GM23338 (cell line): ENCODE data around the gene SLC35A4. TPM values are rescaled to one million over a fixed set of nuclear protein-coding genes. Genes with fewer than 3 reads are reported as not detected.
"Not testable (repeated sequence)": the region's sequence is repeated elsewhere in the genome, so short reads cannot be mapped to it uniquely, and the experiment has no call there.

Experiments
- ATAC-seq: fragments of 200-7000 bp; cut with Tn5 transposase; 3 replicates; pipeline ENCODE4 v1.9.1; 2020
- DNase-seq: peaks from one replicate; pipeline ENCODE4 v3.0.0-alpha.2; 2015; ENCODE audit warnings: low spot score
- H2AFZ ChIP-seq: fragments of 200-600 bp; sonication (generic); 2 replicates; pipeline ENCODE4 v1.8.0; 2016; ENCODE audit warnings: antibody characterized with exemption, mild to moderate bottlenecking, moderate library complexity
- H3F3A ChIP-seq: fragments of 200-600 bp; sonication (generic); replicated peaks from 2 replicates; pipeline ENCODE4 v1.8.0; 2017; ENCODE audit warnings: antibody characterized with exemption, mixed run types, low read depth
- H3K27ac ChIP-seq: fragments of 200-600 bp; sonication (generic); 2 replicates; pipeline ENCODE4 v1.6.1; 2016; ENCODE audit warnings: low read depth
- H3K27me3 ChIP-seq: fragments of 200-600 bp; sonication (generic); 2 replicates; pipeline ENCODE4 v1.8.0; 2016; ENCODE audit warnings: mild to moderate bottlenecking, mixed run types, moderate library complexity; ENCODE audit not compliant: insufficient read depth
- H3K36me3 ChIP-seq: fragments of 200-600 bp; sonication (generic); 2 replicates; pipeline ENCODE4 v1.8.0; 2016; ENCODE audit warnings: mild to moderate bottlenecking; ENCODE audit not compliant: insufficient read depth
- H3K4me1 ChIP-seq: fragments of 200-600 bp; sonication (generic); 2 replicates; pipeline ENCODE4 v1.8.0; 2016; ENCODE audit warnings: mild to moderate bottlenecking, moderate library complexity; ENCODE audit not compliant: insufficient read depth
- H3K4me2 ChIP-seq: fragments of 200-600 bp; sonication (generic); 2 replicates; pipeline ENCODE4 v1.7.1; 2017; ENCODE audit warnings: mixed run types
- H3K4me3 ChIP-seq: fragments of 200-600 bp; sonication (generic); 2 replicates; pipeline ENCODE4 v1.6.1; 2016; ENCODE audit warnings: mixed run types
- H3K79me2 ChIP-seq: fragments of 200-600 bp; sonication (generic); replicated peaks from 2 replicates; pipeline ENCODE4 v1.8.0; 2017; ENCODE audit warnings: mild to moderate bottlenecking; ENCODE audit not compliant: insufficient read depth
- H3K9me2 ChIP-seq: fragments of 200-600 bp; sonication (generic); 2 replicates; pipeline ENCODE4 v1.8.0; 2017; ENCODE audit not compliant: insufficient read depth
- H4K20me1 ChIP-seq: fragments of 200-600 bp; sonication (generic); replicated peaks from 2 replicates; pipeline ENCODE4 v1.8.0; 2017; ENCODE audit warnings: mild to moderate bottlenecking; ENCODE audit not compliant: insufficient read depth
- H3K27ac Mint-ChIP-seq: 2 replicates; pipeline ENCODE4 v1.8.0; 2020; ENCODE audit warnings: inconsistent platforms, mild to moderate bottlenecking, moderate library complexity, mixed read lengths
- H3K27me3 Mint-ChIP-seq: 3 replicates; pipeline ENCODE4 v1.8.0; 2022; ENCODE audit warnings: low read depth, mild to moderate bottlenecking, moderate library complexity, mixed read lengths, inconsistent platforms; ENCODE audit not compliant: insufficient read depth, poor library complexity
- H3K36me3 Mint-ChIP-seq: 3 replicates; pipeline ENCODE4 v1.8.0; 2021; ENCODE audit warnings: low read depth, mild to moderate bottlenecking, inconsistent platforms, moderate library complexity, mixed read lengths
- H3K4me1 Mint-ChIP-seq: 3 replicates; pipeline ENCODE4 v1.8.0; 2020; ENCODE audit warnings: mild to moderate bottlenecking, inconsistent platforms, mixed read lengths
- H3K4me3 Mint-ChIP-seq: 3 replicates; pipeline ENCODE4 v1.8.0; 2021; ENCODE audit warnings: moderate library complexity, mild to moderate bottlenecking, inconsistent platforms, mixed read lengths
- H3K9me3 Mint-ChIP-seq: 3 replicates; pipeline ENCODE4 v1.8.0; 2020; ENCODE audit warnings: moderate library complexity, mild to moderate bottlenecking, inconsistent platforms, mixed read lengths
- CREB1 ChIP-seq: fragments of 250-450 bp; sonication (Bioruptor Pico); IDR thresholded peaks from 2 replicates; pipeline ENCODE4 v1.5.0; 2020; ENCODE audit warnings: low read depth, mild to moderate bottlenecking, moderate library complexity
- JUNB ChIP-seq: IDR thresholded peaks from one replicate; pipeline ENCODE4 v1.6.1; 2016; ENCODE audit warnings: antibody characterized with exemption; ENCODE audit not compliant: unreplicated experiment
- POLR2AphosphoS5 ChIP-seq: IDR thresholded peaks from 2 replicates; pipeline ENCODE4 v1.6.1; 2016; ENCODE audit warnings: antibody characterized with exemption, low read depth
- STAT1 ChIP-seq: IDR thresholded peaks from one replicate; pipeline ENCODE4 v1.6.1; 2016; ENCODE audit warnings: antibody characterized with exemption; ENCODE audit not compliant: unreplicated experiment
- ZNF114 ChIP-seq: fragments of 250-450 bp; sonication (Bioruptor Pico); IDR thresholded peaks from 2 replicates; pipeline ENCODE4 v1.5.0; 2020; ENCODE audit warnings: mild to moderate bottlenecking, moderate library complexity
- ZNF331 ChIP-seq: fragments of 250-450 bp; sonication (Bioruptor Pico); IDR thresholded peaks from 2 replicates; pipeline ENCODE4 v1.5.0; 2020; ENCODE audit warnings: low read depth, mild to moderate bottlenecking, moderate library complexity
- polyA plus RNA-seq: library from polyadenylated mRNA; unstranded; fragments of >200 nt; fragmentation: Nextera tagmentation; extraction: Ambion mirVana; gene quantifications from 2 replicates; pipeline ENCODE4 v1.2.1, GENCODE V29; 2016
- total RNA-seq: library from RNA; depleted of rRNA; stranded (reverse); fragments of >200 nt; shearing (Covaris generic); gene quantifications from 2 replicates; pipeline ENCODE4 v1.2.3, GENCODE V29; 2014
- TF ChIP-seq, protein P1 (sequence below): IDR thresholded peaks from one replicate; pipeline ENCODE4 v1.6.1; 2018; ENCODE audit warnings: antibody characterized with exemption; ENCODE audit not compliant: unreplicated experiment
- TF ChIP-seq, protein P2 (sequence below): fragments of 250-450 bp; sonication (Bioruptor Pico); IDR thresholded peaks from 2 replicates; pipeline ENCODE4 v1.5.0; 2020; ENCODE audit warnings: mild to moderate bottlenecking, moderate library complexity

The SLC35A4 gene
- total and polyA plus RNA-seq, 2 experiments from 2014 or later: 17.7 to 39.1 TPM

DNA sequence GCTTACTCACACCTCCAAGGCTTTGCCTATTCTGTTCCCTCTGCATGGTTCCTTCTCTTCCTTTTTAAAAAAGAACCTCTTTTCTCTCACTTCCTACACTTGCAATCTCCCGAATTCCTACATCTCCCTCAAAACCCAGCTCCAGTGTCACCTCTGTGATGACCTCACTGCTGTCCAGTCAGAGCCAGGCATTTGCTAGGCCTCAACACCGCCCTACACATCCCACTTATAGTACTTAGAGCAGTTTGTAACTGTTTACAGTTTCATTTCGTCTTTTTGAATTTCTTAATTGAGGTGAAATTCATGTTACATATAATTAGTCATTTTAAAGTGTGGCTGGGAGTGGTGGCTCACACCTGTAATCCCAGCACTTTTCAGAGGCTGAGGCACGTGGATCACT is 37.5 kb downstream of the SLC35A4 start:
- no peak for ATAC-seq
- TF ChIP-seq, protein P1, sequence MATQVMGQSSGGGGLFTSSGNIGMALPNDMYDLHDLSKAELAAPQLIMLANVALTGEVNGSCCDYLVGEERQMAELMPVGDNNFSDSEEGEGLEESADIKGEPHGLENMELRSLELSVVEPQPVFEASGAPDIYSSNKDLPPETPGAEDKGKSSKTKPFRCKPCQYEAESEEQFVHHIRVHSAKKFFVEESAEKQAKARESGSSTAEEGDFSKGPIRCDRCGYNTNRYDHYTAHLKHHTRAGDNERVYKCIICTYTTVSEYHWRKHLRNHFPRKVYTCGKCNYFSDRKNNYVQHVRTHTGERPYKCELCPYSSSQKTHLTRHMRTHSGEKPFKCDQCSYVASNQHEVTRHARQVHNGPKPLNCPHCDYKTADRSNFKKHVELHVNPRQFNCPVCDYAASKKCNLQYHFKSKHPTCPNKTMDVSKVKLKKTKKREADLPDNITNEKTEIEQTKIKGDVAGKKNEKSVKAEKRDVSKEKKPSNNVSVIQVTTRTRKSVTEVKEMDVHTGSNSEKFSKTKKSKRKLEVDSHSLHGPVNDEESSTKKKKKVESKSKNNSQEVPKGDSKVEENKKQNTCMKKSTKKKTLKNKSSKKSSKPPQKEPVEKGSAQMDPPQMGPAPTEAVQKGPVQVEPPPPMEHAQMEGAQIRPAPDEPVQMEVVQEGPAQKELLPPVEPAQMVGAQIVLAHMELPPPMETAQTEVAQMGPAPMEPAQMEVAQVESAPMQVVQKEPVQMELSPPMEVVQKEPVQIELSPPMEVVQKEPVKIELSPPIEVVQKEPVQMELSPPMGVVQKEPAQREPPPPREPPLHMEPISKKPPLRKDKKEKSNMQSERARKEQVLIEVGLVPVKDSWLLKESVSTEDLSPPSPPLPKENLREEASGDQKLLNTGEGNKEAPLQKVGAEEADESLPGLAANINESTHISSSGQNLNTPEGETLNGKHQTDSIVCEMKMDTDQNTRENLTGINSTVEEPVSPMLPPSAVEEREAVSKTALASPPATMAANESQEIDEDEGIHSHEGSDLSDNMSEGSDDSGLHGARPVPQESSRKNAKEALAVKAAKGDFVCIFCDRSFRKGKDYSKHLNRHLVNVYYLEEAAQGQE: no peak
- no peak for TF ChIP-seq STAT1
- TF ChIP-seq, protein P2, sequence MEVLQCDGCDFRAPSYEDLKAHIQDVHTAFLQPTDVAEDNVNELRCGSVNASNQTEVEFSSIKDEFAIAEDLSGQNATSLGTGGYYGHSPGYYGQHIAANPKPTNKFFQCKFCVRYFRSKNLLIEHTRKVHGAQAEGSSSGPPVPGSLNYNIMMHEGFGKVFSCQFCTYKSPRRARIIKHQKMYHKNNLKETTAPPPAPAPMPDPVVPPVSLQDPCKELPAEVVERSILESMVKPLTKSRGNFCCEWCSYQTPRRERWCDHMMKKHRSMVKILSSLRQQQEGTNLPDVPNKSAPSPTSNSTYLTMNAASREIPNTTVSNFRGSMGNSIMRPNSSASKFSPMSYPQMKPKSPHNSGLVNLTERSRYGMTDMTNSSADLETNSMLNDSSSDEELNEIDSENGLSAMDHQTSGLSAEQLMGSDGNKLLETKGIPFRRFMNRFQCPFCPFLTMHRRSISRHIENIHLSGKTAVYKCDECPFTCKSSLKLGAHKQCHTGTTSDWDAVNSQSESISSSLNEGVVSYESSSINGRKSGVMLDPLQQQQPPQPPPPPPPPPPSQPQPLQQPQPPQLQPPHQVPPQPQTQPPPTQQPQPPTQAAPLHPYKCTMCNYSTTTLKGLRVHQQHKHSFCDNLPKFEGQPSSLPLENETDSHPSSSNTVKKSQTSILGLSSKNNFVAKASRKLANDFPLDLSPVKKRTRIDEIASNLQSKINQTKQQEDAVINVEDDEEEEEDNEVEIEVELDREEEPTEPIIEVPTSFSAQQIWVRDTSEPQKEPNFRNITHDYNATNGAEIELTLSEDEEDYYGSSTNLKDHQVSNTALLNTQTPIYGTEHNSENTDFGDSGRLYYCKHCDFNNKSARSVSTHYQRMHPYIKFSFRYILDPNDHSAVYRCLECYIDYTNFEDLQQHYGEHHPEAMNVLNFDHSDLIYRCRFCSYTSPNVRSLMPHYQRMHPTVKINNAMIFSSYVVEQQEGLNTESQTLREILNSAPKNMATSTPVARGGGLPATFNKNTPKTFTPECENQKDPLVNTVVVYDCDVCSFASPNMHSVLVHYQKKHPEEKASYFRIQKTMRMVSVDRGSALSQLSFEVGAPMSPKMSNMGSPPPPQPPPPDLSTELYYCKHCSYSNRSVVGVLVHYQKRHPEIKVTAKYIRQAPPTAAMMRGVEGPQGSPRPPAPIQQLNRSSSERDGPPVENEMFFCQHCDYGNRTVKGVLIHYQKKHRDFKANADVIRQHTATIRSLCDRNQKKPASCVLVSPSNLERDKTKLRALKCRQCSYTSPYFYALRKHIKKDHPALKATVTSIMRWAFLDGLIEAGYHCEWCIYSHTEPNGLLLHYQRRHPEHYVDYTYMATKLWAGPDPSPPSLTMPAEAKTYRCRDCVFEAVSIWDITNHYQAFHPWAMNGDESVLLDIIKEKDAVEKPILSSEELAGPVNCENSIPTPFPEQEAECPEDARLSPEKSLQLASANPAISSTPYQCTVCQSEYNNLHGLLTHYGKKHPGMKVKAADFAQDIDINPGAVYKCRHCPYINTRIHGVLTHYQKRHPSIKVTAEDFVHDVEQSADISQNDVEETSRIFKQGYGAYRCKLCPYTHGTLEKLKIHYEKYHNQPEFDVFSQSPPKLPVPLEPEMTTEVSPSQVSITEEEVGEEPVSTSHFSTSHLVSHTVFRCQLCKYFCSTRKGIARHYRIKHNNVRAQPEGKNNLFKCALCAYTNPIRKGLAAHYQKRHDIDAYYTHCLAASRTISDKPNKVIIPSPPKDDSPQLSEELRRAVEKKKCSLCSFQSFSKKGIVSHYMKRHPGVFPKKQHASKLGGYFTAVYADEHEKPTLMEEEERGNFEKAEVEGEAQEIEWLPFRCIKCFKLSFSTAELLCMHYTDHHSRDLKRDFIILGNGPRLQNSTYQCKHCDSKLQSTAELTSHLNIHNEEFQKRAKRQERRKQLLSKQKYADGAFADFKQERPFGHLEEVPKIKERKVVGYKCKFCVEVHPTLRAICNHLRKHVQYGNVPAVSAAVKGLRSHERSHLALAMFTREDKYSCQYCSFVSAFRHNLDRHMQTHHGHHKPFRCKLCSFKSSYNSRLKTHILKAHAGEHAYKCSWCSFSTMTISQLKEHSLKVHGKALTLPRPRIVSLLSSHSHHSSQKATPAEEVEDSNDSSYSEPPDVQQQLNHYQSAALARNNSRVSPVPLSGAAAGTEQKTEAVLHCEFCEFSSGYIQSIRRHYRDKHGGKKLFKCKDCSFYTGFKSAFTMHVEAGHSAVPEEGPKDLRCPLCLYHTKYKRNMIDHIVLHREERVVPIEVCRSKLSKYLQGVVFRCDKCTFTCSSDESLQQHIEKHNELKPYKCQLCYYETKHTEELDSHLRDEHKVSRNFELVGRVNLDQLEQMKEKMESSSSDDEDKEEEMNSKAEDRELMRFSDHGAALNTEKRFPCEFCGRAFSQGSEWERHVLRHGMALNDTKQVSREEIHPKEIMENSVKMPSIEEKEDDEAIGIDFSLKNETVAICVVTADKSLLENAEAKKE: no peak
- TF ChIP-seq ZNF114 (CRISPR knock-in tag): no peak
- no peak for TF ChIP-seq JUNB
- no peak for TF ChIP-seq POLR2AphosphoS5
- TF ChIP-seq ZNF331 (CRISPR knock-in tag): no peak
- no peak for TF ChIP-seq CREB1 (CRISPR knock-in tag)
- peaks cover 7% of the 10 kb centered on the region for H3K27me3 Mint-ChIP-seq

DNA sequence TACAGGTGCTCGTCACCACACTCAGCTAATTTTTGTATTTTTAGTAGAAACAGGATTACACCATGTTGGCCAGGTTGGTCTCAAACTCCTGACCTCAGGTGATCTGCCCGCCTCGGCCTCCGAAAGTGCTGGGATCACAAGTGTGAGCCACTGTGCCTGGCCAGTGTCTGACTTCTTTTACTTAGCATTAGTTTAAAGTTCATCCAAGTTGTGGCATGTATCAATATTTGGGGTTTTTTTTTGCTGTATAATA is 38.7 kb downstream of the SLC35A4 start:
- not testable (repeated sequence) for H3K27me3 ChIP-seq, H3K4me1 Mint-ChIP-seq, H3K4me1 ChIP-seq, H2AFZ ChIP-seq, H3K4me3 ChIP-seq, H3K4me2 ChIP-seq, DNase-seq, ATAC-seq, H3K27me3 Mint-ChIP-seq, H4K20me1 ChIP-seq, H3K4me3 Mint-ChIP-seq, H3K36me3 Mint-ChIP-seq, H3K9me2 ChIP-seq, H3K27ac Mint-ChIP-seq, H3K79me2 ChIP-seq, H3F3A ChIP-seq, H3K36me3 ChIP-seq, H3K27ac ChIP-seq
- H3K9me3 Mint-ChIP-seq: peaks cover 18% of the 10 kb centered on the region; the same call in 2 of the 3 replicates

More for the DNA sequence above, 37.5 kb downstream of the SLC35A4 start:
- H3K27me3 ChIP-seq: no peaks in the 10 kb centered on the region
- no peak overlapping the region for H3K27ac Mint-ChIP-seq
- H2AFZ ChIP-seq: no peak overlapping the region
- H3K9me2 ChIP-seq: no peaks in the 10 kb centered on the region
- no peaks in the 10 kb centered on the region for H3K36me3 ChIP-seq
- H3K4me1 ChIP-seq: no peaks in the 10 kb centered on the region
- H3K4me1 Mint-ChIP-seq: no peaks in the 10 kb centered on the region
- no peaks in the 10 kb centered on the region for H3K36me3 Mint-ChIP-seq
- no peaks in the 10 kb centered on the region for H3F3A ChIP-seq
- no peak overlapping the region for H3K4me2 ChIP-seq
- no peak overlapping the region for H3K4me3 ChIP-seq
- H3K27ac ChIP-seq: no peak overlapping the region
- H3K4me3 Mint-ChIP-seq: no peak overlapping the region
- DNase-seq: no peak
- no peaks in the 10 kb centered on the region for H4K20me1 ChIP-seq
- no peaks in the 10 kb centered on the region for H3K79me2 ChIP-seq
- H3K9me3 Mint-ChIP-seq: peaks cover 16% of the 10 kb centered on the region; the same call in 2 of the 3 replicates
